ENCODE results near the gene SURF6.
"Not testable (repeated sequence)": the region's sequence is repeated elsewhere in the genome, so short reads cannot be mapped to it uniquely, and the experiment has no call there.

Gene SURF6

GRCh38 chr9:133331221-133331620 is 4.8 kb downstream of the SURF6 start:
- TF ChIP-seq CTCF (IDR thresholded peaks at IDR 0.05; ENCODE audit: extremely low read depth, insufficient read depth, missing control alignments): no peak
- DNase-seq (ENCODE audit: low spot score): no peak
- in situ Hi-C loops (cut with MboI; ENCODE audit: low pct_unique_long_range_greater_than_20kb, low sequenced_read_pairs, unreplicated experiment): no loop called here

- peak; percentile 41 for TF ChIP-seq CTCF (IDR thresholded peaks at IDR 0.05; ENCODE audit: extremely low read depth, insufficient read depth, missing control alignments)
- DNase-seq (ENCODE audit: low spot score); in situ Hi-C loops (cut with MboI; ENCODE audit: low pct_unique_long_range_greater_than_20kb, low sequenced_read_pairs, unreplicated experiment): not testable (repeated sequence)
Observed at GRCh38 chr9:133329306-133330156, 6.5 kb downstream of the SURF6 start.

- in situ Hi-C loops (cut with MboI; ENCODE audit: low pct_unique_long_range_greater_than_20kb, low sequenced_read_pairs, unreplicated experiment): no loop called here
- TF ChIP-seq CTCF (IDR thresholded peaks at IDR 0.05; ENCODE audit: extremely low read depth, insufficient read depth, missing control alignments): no peak
- DNase-seq (ENCODE audit: low spot score): no peak
Observed at GRCh38 chr9:133327834-133328484, 8.0 kb downstream of the SURF6 start.

GRCh38 chr9:133327021-133327420 is 9.0 kb downstream of the SURF6 start:
- DNase-seq (ENCODE audit: low spot score); in situ Hi-C loops (cut with MboI; ENCODE audit: low pct_unique_long_range_greater_than_20kb, low sequenced_read_pairs, unreplicated experiment): not testable (repeated sequence)

- no peak for DNase-seq (ENCODE audit: low spot score)
- in situ Hi-C loops (cut with MboI; ENCODE audit: low pct_unique_long_range_greater_than_20kb, low sequenced_read_pairs, unreplicated experiment): no loop called here
- no peak for TF ChIP-seq CTCF (IDR thresholded peaks at IDR 0.05; ENCODE audit: extremely low read depth, insufficient read depth, missing control alignments)
Observed at GRCh38 chr9:133323991-133324703, 11.8 kb downstream of the SURF6 start.

GRCh38 chr9:133323211-133323610 is 12.8 kb downstream of the SURF6 start:
- in situ Hi-C loops (cut with MboI; ENCODE audit: low pct_unique_long_range_greater_than_20kb, low sequenced_read_pairs, unreplicated experiment): no loop called here
- no peak for TF ChIP-seq CTCF (IDR thresholded peaks at IDR 0.05; ENCODE audit: extremely low read depth, insufficient read depth, missing control alignments)

More at GRCh38 chr9:133323211-133323610, 12.8 kb downstream of the SURF6 start:
- no peak for DNase-seq (ENCODE audit: low spot score)

Data from GM13977 (cell line).